H1 (cell line): Measurements from ENCODE around the gene HMGXB3. TPM values are rescaled to one million over a fixed set of nuclear protein-coding genes. Genes with fewer than 3 reads are reported as not detected.

Experiments used
- CHD7 ChIP-seq: fragments of 300-600 bp; sonication (generic); IDR thresholded peaks from 2 replicates; pipeline ENCODE4 v1.7.1; 2012; ENCODE audit warnings: low read length, moderate library complexity, mild to moderate bottlenecking, inconsistent platforms; ENCODE audit not compliant: insufficient replicate concordance
- NRF1 ChIP-seq: IDR thresholded peaks from 2 replicates; pipeline ENCODE4 v1.6.1; 2011; ENCODE audit warnings: mild to moderate bottlenecking, low read depth, low read length, improper control_type of control experiment
- polyA plus RNA-seq, 7 experiments: library from polyadenylated mRNA; depleted of rRNA in 3 of 7; stranded (reverse) in 5 of 7; unstranded in 2 of 7; fragments of >200 nt in 5 of 7; fragments of 200-250 nt in 2 of 7; gene quantifications; 1 replicate in 5 of 7; 2 replicates in 1 of 7; 4 replicates in 1 of 7; pipeline versions ENCODE4 v1.2.1 to v1.2.3, GENCODE V29; 2011 to 2013; ENCODE audit warnings: missing spikeins in 2 of 7, mixed read lengths in 2 of 7
- total RNA-seq: library from RNA; stranded (reverse); fragmentation: NEBNext Ultra II Directional; extraction: Animal tissue kit (Norgen Biotek cat#: 25700); gene quantifications from 2 replicates; pipeline ENCODE4 v1.2.1, GENCODE V29; 2021

HMGXB3 gene
- total and polyA plus RNA-seq, 2 of the 8 experiments (the other 6 are each of a cell fraction or from before 2014, with no cell fraction given): 26.8 to 28.0 TPM

- TF ChIP-seq CHD7 (no peak), NRF1 (no peak)
Observed at GRCh38 chr5:149963729-149964128, 36.8 kb upstream of the HMGXB3 start (continued).
